KMS-11 (cell line): Measurements from ENCODE around the gene MEP1B.

Experiments
- H2AFZ ChIP-seq: fragments of 200-600 bp; sonication (generic); 2 replicates; pipeline ENCODE4 v1.6.1; 2016; ENCODE audit warnings: antibody characterized with exemption, mixed run types, low read depth
- H3K27ac ChIP-seq: fragments of 200-600 bp; sonication (generic); 2 replicates; pipeline ENCODE4 v1.6.1; 2016; ENCODE audit warnings: mild to moderate bottlenecking, mixed run types
- H3K27me3 ChIP-seq: fragments of 200-600 bp; sonication (generic); 2 replicates; pipeline ENCODE4 v1.6.1; 2017; ENCODE audit warnings: mild to moderate bottlenecking, low read depth, mixed run types, moderate library complexity; ENCODE audit not compliant: insufficient read depth
- H3K36me3 ChIP-seq: fragments of 200-600 bp; sonication (generic); 2 replicates; pipeline ENCODE4 v1.6.1; 2017; ENCODE audit warnings: mild to moderate bottlenecking, mixed run types; ENCODE audit not compliant: insufficient read depth
- H3K4me1 ChIP-seq: fragments of 200-600 bp; sonication (generic); 2 replicates; pipeline ENCODE4 v1.6.1; 2016; ENCODE audit warnings: mild to moderate bottlenecking, low read depth, mixed run types; ENCODE audit not compliant: poor library complexity, severe bottlenecking
- H3K4me2 ChIP-seq: fragments of 200-600 bp; sonication (generic); 2 replicates; pipeline ENCODE4 v1.7.0; 2016; ENCODE audit warnings: mild to moderate bottlenecking, mixed run types
- H3K4me3 ChIP-seq: fragments of 200-600 bp; sonication (generic); IDR thresholded peaks from 2 replicates; pipeline ENCODE4 v1.6.1; 2017; ENCODE audit warnings: low read depth, low read length, mixed read lengths; ENCODE audit not compliant: insufficient read depth
- H3K79me2 ChIP-seq: fragments of 200-600 bp; sonication (generic); 2 replicates; pipeline ENCODE4 v1.6.1; 2016; ENCODE audit warnings: low read depth, mixed run types; ENCODE audit not compliant: insufficient read depth
- H3K9ac ChIP-seq: fragments of 200-600 bp; sonication (generic); 2 replicates; pipeline ENCODE4 v1.6.1; 2016; ENCODE audit warnings: mild to moderate bottlenecking, mixed run types
- H4K20me1 ChIP-seq: fragments of 200-600 bp; sonication (generic); 2 replicates; pipeline ENCODE4 v1.6.1; 2016; ENCODE audit warnings: mild to moderate bottlenecking, mixed run types; ENCODE audit not compliant: insufficient read depth
- TF ChIP-seq, protein P1 (sequence below): fragments of 200-600 bp; sonication (generic); conservative IDR thresholded peaks from 2 replicates; pipeline ENCODE4 v1.6.1; 2017; ENCODE audit warnings: low read depth, mild to moderate bottlenecking, antibody characterized with exemption, low read length, moderate library complexity, mixed read lengths

The MEP1B gene

DNA sequence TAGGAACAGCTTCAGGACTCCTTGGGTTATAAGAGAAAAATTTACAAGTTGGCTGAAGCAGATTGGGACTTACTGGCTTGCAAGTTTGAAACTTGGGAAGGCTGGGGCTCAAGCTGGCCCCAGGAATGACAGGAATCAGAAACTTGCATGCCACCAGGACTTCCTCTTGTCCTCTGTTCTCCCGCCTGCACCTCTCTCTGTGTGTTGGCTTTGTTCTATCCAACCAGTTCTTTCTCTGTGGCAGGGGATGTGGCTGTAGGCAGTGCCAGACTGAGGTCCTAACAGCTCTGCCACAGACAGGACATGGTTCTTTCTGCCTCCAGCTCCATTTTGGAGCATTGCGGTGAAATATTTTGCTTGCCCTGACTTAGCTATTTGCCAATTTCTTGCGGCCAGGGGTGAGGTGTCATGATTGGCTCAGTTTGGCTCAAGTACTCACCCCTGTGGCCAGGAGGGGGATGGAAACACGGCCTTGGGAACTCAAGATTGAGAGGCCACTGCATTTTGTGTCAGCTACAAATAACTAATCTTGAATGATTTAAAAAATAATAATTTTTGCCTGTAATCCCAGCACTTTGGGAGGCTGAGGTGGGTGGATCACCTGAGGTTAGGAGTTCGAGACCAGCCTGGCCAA, 48.9 kb downstream of the MEP1B start:
- Histone ChIP-seq H3K4me2 (no peak overlapping the region), H3K27ac (no peak overlapping the region), H3K79me2 (no peaks in the 10 kb centered on the region)

DNA sequence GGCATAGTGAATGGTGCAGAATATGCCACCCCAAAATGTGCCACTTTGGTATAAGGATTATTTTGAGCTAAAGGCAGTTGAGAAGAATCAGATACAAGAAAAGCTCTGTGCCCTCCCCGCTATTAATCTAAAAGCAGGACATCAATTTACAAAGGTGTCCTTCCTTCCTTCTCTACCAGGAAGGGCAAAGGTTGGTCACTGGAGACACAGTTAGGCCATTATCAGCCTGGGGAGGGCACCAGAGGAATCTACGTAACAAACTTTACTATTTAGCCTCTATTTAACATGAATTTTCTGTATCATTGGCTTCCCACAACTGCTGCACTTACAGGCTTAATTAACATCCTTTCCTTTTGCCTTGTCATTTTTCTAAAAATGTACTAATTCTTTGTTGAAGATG, 52.6 kb downstream of the MEP1B start:
- H4K20me1 ChIP-seq: no peaks in the 10 kb centered on the region
- TF ChIP-seq, protein P1, sequence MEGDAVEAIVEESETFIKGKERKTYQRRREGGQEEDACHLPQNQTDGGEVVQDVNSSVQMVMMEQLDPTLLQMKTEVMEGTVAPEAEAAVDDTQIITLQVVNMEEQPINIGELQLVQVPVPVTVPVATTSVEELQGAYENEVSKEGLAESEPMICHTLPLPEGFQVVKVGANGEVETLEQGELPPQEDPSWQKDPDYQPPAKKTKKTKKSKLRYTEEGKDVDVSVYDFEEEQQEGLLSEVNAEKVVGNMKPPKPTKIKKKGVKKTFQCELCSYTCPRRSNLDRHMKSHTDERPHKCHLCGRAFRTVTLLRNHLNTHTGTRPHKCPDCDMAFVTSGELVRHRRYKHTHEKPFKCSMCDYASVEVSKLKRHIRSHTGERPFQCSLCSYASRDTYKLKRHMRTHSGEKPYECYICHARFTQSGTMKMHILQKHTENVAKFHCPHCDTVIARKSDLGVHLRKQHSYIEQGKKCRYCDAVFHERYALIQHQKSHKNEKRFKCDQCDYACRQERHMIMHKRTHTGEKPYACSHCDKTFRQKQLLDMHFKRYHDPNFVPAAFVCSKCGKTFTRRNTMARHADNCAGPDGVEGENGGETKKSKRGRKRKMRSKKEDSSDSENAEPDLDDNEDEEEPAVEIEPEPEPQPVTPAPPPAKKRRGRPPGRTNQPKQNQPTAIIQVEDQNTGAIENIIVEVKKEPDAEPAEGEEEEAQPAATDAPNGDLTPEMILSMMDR: no peak
- no peak overlapping the region for H3K9ac ChIP-seq
- H3K4me3 ChIP-seq: no peak overlapping the region
- no peaks in the 10 kb centered on the region for H3K79me2 ChIP-seq
- H3K4me2 ChIP-seq: no peak overlapping the region
- no peak overlapping the region for H3K27ac ChIP-seq
- H3K4me1 ChIP-seq: no peaks in the 10 kb centered on the region
- no peaks in the 10 kb centered on the region for H3K27me3 ChIP-seq
- no peaks in the 10 kb centered on the region for H3K36me3 ChIP-seq
- no peak overlapping the region for H2AFZ ChIP-seq

More for the DNA sequence above, 48.9 kb downstream of the MEP1B start:
- H4K20me1 ChIP-seq: no peaks in the 10 kb centered on the region
- no peak overlapping the region for H2AFZ ChIP-seq
- H3K9ac ChIP-seq: no peak overlapping the region
- no peak overlapping the region for H3K4me3 ChIP-seq
- no peaks in the 10 kb centered on the region for H3K27me3 ChIP-seq
- H3K36me3 ChIP-seq: no peaks in the 10 kb centered on the region
- no peaks in the 10 kb centered on the region for H3K4me1 ChIP-seq
- TF ChIP-seq, protein P1: no peak

DNA sequence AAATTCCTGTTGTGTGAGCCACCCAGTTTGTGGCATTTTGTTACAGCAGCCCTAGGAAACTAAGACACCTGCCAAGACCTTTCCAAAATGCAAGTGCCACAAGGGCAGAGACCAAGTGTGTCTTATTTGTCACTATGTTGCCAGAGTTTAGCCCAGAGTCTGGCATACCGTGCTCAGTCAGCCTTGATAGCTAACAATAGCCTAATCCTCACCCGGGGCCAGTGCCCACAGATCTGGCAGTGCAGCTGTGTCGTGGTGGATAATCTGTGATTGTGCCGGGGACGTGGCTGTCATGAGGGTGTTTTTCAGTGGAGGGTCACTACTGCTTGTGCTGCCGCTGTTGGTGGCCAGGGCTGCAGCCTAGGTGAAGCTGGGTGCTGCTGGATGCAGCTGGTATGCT, 53.5 kb downstream of the MEP1B start:
- Histone ChIP-seq H2AFZ (no peak overlapping the region), H3K9ac (no peak overlapping the region), H3K36me3 (no peaks in the 10 kb centered on the region), H3K79me2 (no peaks in the 10 kb centered on the region), H3K27me3 (no peaks in the 10 kb centered on the region), H3K4me1 (no peaks in the 10 kb centered on the region), H3K4me2 (no peak overlapping the region), H3K27ac (no peak overlapping the region), H4K20me1 (no peaks in the 10 kb centered on the region), H3K4me3 (no peak overlapping the region)
- TF ChIP-seq, protein P1: no peak

DNA sequence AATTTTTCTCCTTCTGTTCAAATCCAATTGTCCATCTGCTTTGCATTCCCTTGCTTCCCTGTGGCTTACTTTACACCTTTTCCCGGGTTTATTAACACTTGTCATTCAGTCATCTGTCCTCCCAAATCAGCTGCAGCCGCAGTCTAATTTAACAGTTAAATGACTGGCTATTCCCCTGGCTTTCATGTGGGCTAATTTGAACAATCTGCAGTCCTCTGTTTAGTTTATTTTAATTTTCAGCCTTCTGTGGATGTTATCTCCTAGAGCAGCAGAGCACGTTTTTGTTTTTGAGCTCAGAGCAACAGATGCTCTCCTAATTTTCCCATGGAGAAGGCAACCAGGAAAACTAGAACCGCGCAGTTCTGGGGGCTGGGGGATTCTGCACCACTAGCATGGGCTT, 55.0 kb downstream of the MEP1B start:
- TF ChIP-seq, protein P1: no peak
- no peak overlapping the region for H3K4me2 ChIP-seq

More for the DNA sequence above, 55.0 kb downstream of the MEP1B start:
- Histone ChIP-seq H3K79me2 (no peaks in the 10 kb centered on the region), H3K27ac (no peak overlapping the region), H3K27me3 (no peaks in the 10 kb centered on the region), H3K36me3 (no peaks in the 10 kb centered on the region), H3K4me1 (no peaks in the 10 kb centered on the region), H4K20me1 (no peaks in the 10 kb centered on the region), H3K9ac (no peak overlapping the region), H3K4me3 (no peak overlapping the region), H2AFZ (no peak overlapping the region)
